ENCODE results near the gene TRPM1. TPM values are rescaled to one million over a fixed set of nuclear protein-coding genes. Genes with fewer than 3 reads are reported as not detected.

The TRPM1 gene
- total and polyA plus RNA-seq, 3 donors from 2014 or later, result 3.6 to 4.4 (median 4.4) TPM

- Histone ChIP-seq H3K4me3 (no peak overlapping the region), H3K27ac (no peak overlapping the region), H3K27me3 (no peaks in the 10 kb centered on the region), H3K36me3 (ENCODE audit: low read depth, missing control alignments) (no peaks in the 10 kb centered on the region), H3K9me3 (no peaks in the 10 kb centered on the region), H3K4me1 (no peaks in the 10 kb centered on the region)
- no peak for DNase-seq
- intact Hi-C loops (cut with DNase I; ENCODE audit: low total_unique reads), result no loop called here
- 93% methylated on average over 5 of the region's 5 CpGs for WGBS, 2 donors
- TF ChIP-seq POLR2A (IDR thresholded peaks at IDR 0.05) (no peak), CTCF (IDR thresholded peaks at IDR 0.05) (no peak)
Observed at GRCh38 chr15:31096563-31096962, 5.0 kb downstream of the TRPM1 start.

DNA sequence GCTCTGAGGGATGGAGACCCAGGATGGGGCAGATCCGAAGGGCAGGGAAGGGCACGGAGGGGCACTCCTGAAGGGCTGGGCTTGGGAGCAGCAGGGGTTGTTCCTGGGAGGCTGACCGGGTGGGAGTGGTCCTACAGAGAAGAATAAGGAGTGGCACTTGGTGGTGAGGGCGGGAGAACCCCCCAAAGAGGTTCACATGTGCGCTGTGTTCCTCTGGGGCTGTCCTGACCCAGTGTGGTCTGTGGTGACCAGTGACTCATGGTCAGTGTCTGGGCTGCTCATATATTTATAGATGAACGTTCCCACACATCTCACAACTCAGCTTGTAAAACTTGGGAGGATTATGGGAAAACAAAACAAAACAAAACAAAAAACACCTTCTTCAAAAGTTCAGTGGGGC, 10.0 kb downstream of the TRPM1 start:
- Histone ChIP-seq H3K4me1 (no peaks in the 10 kb centered on the region), H3K4me3 (no peak overlapping the region), H3K36me3 (ENCODE audit: low read depth, missing control alignments) (no peaks in the 10 kb centered on the region), H3K27me3 (no peaks in the 10 kb centered on the region), H3K27ac (no peak overlapping the region), H3K9me3 (no peaks in the 10 kb centered on the region)
- TF ChIP-seq POLR2A (IDR thresholded peaks at IDR 0.05), result no peak
- TF ChIP-seq CTCF (IDR thresholded peaks at IDR 0.05), result no peak
- intact Hi-C loops (cut with DNase I; ENCODE audit: low total_unique reads), result no loop called here
- 82 to 92% methylated on average over 6 of the region's 6 CpGs for WGBS, 2 donors
- no peak for DNase-seq

GRCh38 chr15:31090766-31091165, 10.8 kb downstream of the TRPM1 start:
- H3K27me3 ChIP-seq, result no peaks in the 10 kb centered on the region
- DNase-seq, result no peak
- TF ChIP-seq CTCF (IDR thresholded peaks at IDR 0.05) (no peak), POLR2A (IDR thresholded peaks at IDR 0.05) (no peak)
- no peaks in the 10 kb centered on the region for H3K4me1 ChIP-seq
- H3K27ac ChIP-seq, result no peak overlapping the region
- no peaks in the 10 kb centered on the region for H3K9me3 ChIP-seq
- intact Hi-C loops (cut with DNase I; ENCODE audit: low total_unique reads), result no loop called here
- no peak overlapping the region for H3K4me3 ChIP-seq
- WGBS, 2 donors, result 53 to 67% methylated on average over 4 of the region's 4 CpGs
- H3K36me3 ChIP-seq (ENCODE audit: low read depth, missing control alignments), result no peaks in the 10 kb centered on the region

DNA sequence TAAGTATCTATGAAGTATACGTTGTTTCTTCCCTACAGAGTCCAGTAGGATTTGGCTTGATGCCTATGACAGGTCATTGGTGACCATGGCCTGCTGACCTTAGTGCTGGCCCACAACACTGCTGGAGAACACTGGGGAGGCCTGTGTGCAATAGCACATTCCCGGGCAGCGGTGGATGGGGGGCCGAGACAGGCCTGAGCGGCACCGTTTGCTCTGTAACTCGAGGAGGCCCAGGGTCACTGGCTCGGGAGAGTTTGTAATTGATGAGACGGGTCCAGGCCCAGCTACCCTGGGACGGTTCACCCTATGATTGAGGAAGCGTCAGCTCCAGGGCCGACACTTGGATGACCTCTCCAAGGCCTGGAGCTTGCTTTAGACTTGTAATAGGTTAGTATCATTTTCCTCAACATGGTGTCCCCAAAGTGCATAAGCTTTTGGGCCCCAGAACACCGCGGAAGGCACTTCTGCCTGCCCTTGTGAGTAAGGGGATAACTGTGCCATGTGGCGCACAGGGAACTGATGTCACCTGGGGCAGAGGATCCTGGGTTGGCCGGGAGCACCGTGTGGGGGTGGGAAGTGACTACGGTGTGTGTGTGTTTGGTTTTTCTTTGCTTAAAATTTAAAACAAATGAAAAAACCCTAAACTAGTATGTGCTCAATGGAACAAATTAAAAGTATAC, 12.0 kb downstream of the TRPM1 start:
- no peak for DNase-seq
- intact Hi-C loops (cut with DNase I; ENCODE audit: low total_unique reads), result no loop called here
- Histone ChIP-seq H3K27me3 (no peaks in the 10 kb centered on the region), H3K27ac (no peak overlapping the region), H3K36me3 (ENCODE audit: low read depth, missing control alignments) (no peaks in the 10 kb centered on the region), H3K9me3 (no peaks in the 10 kb centered on the region), H3K4me1 (no peaks in the 10 kb centered on the region), H3K4me3 (no peak overlapping the region)
- WGBS, 2 donors, result 62% methylated on average over 17 to 18 of the region's 18 CpGs
- TF ChIP-seq CTCF (IDR thresholded peaks at IDR 0.05), result no peak
- TF ChIP-seq POLR2A (IDR thresholded peaks at IDR 0.05), result no peak
